Sigmoid colon (tissue), 4 donors: ENCODE data around the gene ZNF850.

Experiments
- EP300 ChIP-seq, 4 donors: sonication (generic); formaldehyde crosslinking; IDR thresholded peaks; one replicate each; pipeline ENCODE4 v1.6.1; 2017; ENCODE audit warnings: antibody characterized with exemption in 4 of 4
- POLR2AphosphoS5 ChIP-seq, 4 donors: sonication (generic); formaldehyde crosslinking; IDR thresholded peaks; one replicate each; pipeline ENCODE4 v1.6.1; 2017; ENCODE audit warnings: antibody characterized with exemption in 4 of 4
- TF ChIP-seq, protein P1 (sequence below), 4 experiments: fragments of 450-650 bp in 3 of 4; fragments of 200-600 bp in 1 of 4; IDR thresholded peaks; one replicate each; pipeline ENCODE4 v1.5.1; 2016 to 2019; ENCODE audit warnings: antibody characterized with exemption in 4 of 4, mild to moderate bottlenecking in 3 of 4, moderate library complexity in 2 of 4

DNA sequence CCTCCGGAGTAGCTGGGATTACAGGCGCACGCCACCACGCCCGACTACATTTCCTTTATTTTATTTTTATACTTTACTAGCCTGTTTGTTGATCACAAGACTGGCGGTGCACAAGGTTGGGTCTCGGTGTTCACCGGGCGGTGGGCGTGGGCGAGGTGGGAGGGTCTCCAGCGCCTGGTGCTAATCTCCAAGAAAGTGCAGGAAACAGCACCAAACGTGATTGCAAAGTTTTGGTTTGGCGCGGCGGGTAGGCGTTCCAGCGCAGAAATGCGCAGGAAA, 24.0 kb upstream of the ZNF850 start:
- TF ChIP-seq, protein P1, sequence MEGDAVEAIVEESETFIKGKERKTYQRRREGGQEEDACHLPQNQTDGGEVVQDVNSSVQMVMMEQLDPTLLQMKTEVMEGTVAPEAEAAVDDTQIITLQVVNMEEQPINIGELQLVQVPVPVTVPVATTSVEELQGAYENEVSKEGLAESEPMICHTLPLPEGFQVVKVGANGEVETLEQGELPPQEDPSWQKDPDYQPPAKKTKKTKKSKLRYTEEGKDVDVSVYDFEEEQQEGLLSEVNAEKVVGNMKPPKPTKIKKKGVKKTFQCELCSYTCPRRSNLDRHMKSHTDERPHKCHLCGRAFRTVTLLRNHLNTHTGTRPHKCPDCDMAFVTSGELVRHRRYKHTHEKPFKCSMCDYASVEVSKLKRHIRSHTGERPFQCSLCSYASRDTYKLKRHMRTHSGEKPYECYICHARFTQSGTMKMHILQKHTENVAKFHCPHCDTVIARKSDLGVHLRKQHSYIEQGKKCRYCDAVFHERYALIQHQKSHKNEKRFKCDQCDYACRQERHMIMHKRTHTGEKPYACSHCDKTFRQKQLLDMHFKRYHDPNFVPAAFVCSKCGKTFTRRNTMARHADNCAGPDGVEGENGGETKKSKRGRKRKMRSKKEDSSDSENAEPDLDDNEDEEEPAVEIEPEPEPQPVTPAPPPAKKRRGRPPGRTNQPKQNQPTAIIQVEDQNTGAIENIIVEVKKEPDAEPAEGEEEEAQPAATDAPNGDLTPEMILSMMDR (IDR thresholded peaks at IDR 0.05), result no peak
- TF ChIP-seq EP300 (IDR thresholded peaks at IDR 0.05) (no peak), POLR2AphosphoS5 (IDR thresholded peaks at IDR 0.05) (no peak)
